H1 (cell line): Measurements from ENCODE around the gene CRHR2. TPM values are rescaled to one million over a fixed set of nuclear protein-coding genes. Genes with fewer than 3 reads are reported as not detected.

ENCODE experiments used
- CTCF ChIA-PET: fragments of 300-600 bp; sonication (Branson Sonifier 250); formaldehyde crosslinking; loops from one replicate; lab custom pipeline; 2021; ENCODE audit not compliant: partially characterized antibody; lab: Charles Lee
- POLR2A ChIA-PET: fragments of 300-600 bp; sonication (Branson Sonifier 250); formaldehyde crosslinking; loops from one replicate; lab custom pipeline; 2021; ENCODE audit warnings: inconsistent platforms; ENCODE audit not compliant: partially characterized antibody; lab: Charles Lee
- DNase-seq, 2 experiments: peaks; one replicate each; pipeline versions ENCODE4 v3.0.0 to v3.0.0-alpha.2; 2010 to 2022; ENCODE audit warnings: low spot score in 2 of 2, low read depth in 1 of 2, mixed read lengths in 1 of 2
- FAIRE-seq: peaks from 2 replicates; lab custom pipeline; 2011; peaks lifted over from hg19 to GRCh38; lab: Jason Lieb, UNC
- H2AFZ ChIP-seq: 2 replicates; pipeline ENCODE4 v1.8.1; 2012; ENCODE audit warnings: low read length, inconsistent platforms
- H2AK5ac ChIP-seq: 2 replicates; pipeline ENCODE4 v1.6.1; 2013; ENCODE audit warnings: low read depth, low read length
- H2BK120ac ChIP-seq: replicated peaks from 2 replicates; pipeline ENCODE3; 2013; ENCODE audit warnings: low read depth, low read length, inconsistent platforms
- H2BK12ac ChIP-seq: 2 replicates; pipeline ENCODE4 v1.6.1; 2013; ENCODE audit warnings: low read depth, low read length
- H2BK15ac ChIP-seq: 2 replicates; pipeline ENCODE4 v1.6.1; 2013; ENCODE audit warnings: low read length
- H2BK20ac ChIP-seq: 2 replicates; pipeline ENCODE4 v1.6.1; 2013; ENCODE audit warnings: low read length
- H2BK5ac ChIP-seq: 2 replicates; pipeline ENCODE4 v1.6.1; 2013; ENCODE audit warnings: low read depth, low read length
- H3K14ac ChIP-seq: 2 replicates; pipeline ENCODE4 v1.6.1; 2013; ENCODE audit warnings: inconsistent platforms; ENCODE audit not compliant: insufficient read length
- H3K18ac ChIP-seq: 2 replicates; pipeline ENCODE4 v1.6.1; 2013; ENCODE audit warnings: low read length; ENCODE audit errors: extremely low read depth
- H3K23ac ChIP-seq: 2 replicates; pipeline ENCODE4 v1.6.1; 2013; ENCODE audit warnings: inconsistent platforms; ENCODE audit not compliant: insufficient read length
- H3K23me2 ChIP-seq: 2 replicates; pipeline ENCODE4 v1.6.1; 2013; ENCODE audit warnings: low read depth, low read length
- H3K27ac ChIP-seq: 2 replicates; pipeline ENCODE4 v1.6.1; 2011; ENCODE audit warnings: low read depth, low read length, inconsistent platforms
- H3K27me3 ChIP-seq, 4 experiments: replicated peaks in 1 of 4; 1 replicate in 1 of 4; 2 replicates in 3 of 4; pipeline versions ENCODE4 v1.6.1 to v1.8.1; 2011 to 2013; ENCODE audit warnings: low read length in 3 of 4, mild to moderate bottlenecking in 3 of 4, inconsistent platforms in 2 of 4, mixed read lengths in 2 of 4, moderate library complexity in 1 of 4; ENCODE audit not compliant: control insufficient read depth in 3 of 4, insufficient read depth in 3 of 4; ENCODE audit errors: extremely low read depth in 1 of 4
- H3K36me3 ChIP-seq, 4 experiments: 2 replicates each; pipeline versions ENCODE4 v1.6.1 to v1.8.1; 2011 to 2013; ENCODE audit warnings: mild to moderate bottlenecking in 4 of 4, low read length in 3 of 4, moderate library complexity in 2 of 4, control low read depth in 1 of 4, inconsistent platforms in 1 of 4; ENCODE audit not compliant: insufficient read depth in 4 of 4, control insufficient read depth in 2 of 4
- H3K4ac ChIP-seq: replicated peaks from 2 replicates; pipeline ENCODE3; 2013; ENCODE audit warnings: low read length, low read depth, mixed read lengths, inconsistent platforms; ENCODE audit not compliant: insufficient read length
- H3K4me1 ChIP-seq, 4 experiments: replicated peaks in 1 of 4; 1 replicate in 1 of 4; 2 replicates in 3 of 4; pipeline versions ENCODE4 v1.6.1 to v1.8.1; 2011 to 2013; ENCODE audit warnings: low read length in 3 of 4, inconsistent platforms in 2 of 4, mixed read lengths in 1 of 4; ENCODE audit not compliant: insufficient read depth in 4 of 4, control insufficient read depth in 3 of 4
- H3K4me2 ChIP-seq, 2 experiments: 2 replicates each; pipeline versions ENCODE4 v1.6.1 to v1.8.1; 2011 to 2013; ENCODE audit warnings: low read depth in 2 of 2, low read length in 2 of 2, control low read depth in 1 of 2, inconsistent platforms in 1 of 2, mild to moderate bottlenecking in 1 of 2; ENCODE audit not compliant: insufficient read depth in 1 of 2
- H3K4me3 ChIP-seq, 4 experiments: fragments of 200-600, 300-600 bp in 1 of 4; sonication (generic), shearing (Covaris generic), sonication (Bioruptor Twin) in 1 of 4; 2 replicates each; pipeline versions ENCODE4 v1.5.1 to v1.8.1; 2011 to 2016; ENCODE audit warnings: low read length in 4 of 4, low read depth in 3 of 4, control low read depth in 2 of 4, inconsistent platforms in 2 of 4, mild to moderate bottlenecking in 2 of 4, mixed read lengths in 1 of 4, moderate library complexity in 1 of 4; ENCODE audit not compliant: insufficient read depth in 2 of 4; ENCODE audit errors: extremely low read depth in 1 of 4
- H3K56ac ChIP-seq: replicated peaks from 2 replicates; pipeline ENCODE3; 2013; ENCODE audit warnings: low read depth, mild to moderate bottlenecking, mixed read lengths, low read length, inconsistent platforms; ENCODE audit not compliant: insufficient read length
- H3K79me1 ChIP-seq: 2 replicates; pipeline ENCODE4 v1.6.1; 2013; ENCODE audit warnings: low read depth, low read length, control low read depth
- H3K79me2 ChIP-seq, 2 experiments: 2 replicates each; pipeline versions ENCODE4 v1.6.1 to v1.8.1; 2012 to 2013; ENCODE audit warnings: low read length in 2 of 2, mild to moderate bottlenecking in 2 of 2, inconsistent platforms in 1 of 2; ENCODE audit not compliant: insufficient read depth in 2 of 2, control insufficient read depth in 1 of 2
- H3K9ac ChIP-seq, 4 experiments: replicated peaks in 1 of 4; 1 replicate in 1 of 4; 2 replicates in 3 of 4; pipeline versions ENCODE4 v1.6.1 to v1.8.1; 2011 to 2013; ENCODE audit warnings: low read depth in 3 of 4, low read length in 3 of 4, control low read depth in 2 of 4, mild to moderate bottlenecking in 2 of 4, moderate library complexity in 2 of 4, inconsistent platforms in 1 of 4; ENCODE audit errors: extremely low read depth in 1 of 4
- H3K9me3 ChIP-seq, 2 experiments: 2 replicates each; pipeline versions ENCODE4 v1.6.1 to v1.8.1; 2012 to 2013; ENCODE audit warnings: mild to moderate bottlenecking in 2 of 2, moderate library complexity in 2 of 2, control low read depth in 1 of 2, inconsistent platforms in 1 of 2, low read depth in 1 of 2, low read length in 1 of 2, mixed read lengths in 1 of 2; ENCODE audit not compliant: insufficient read depth in 2 of 2
- H4K20me1 ChIP-seq, 2 experiments: replicated peaks in 1 of 2; 2 replicates each; pipeline versions ENCODE3 to v1.8.1; 2011 to 2013; ENCODE audit warnings: inconsistent platforms in 2 of 2, low read length in 2 of 2, mild to moderate bottlenecking in 1 of 2; ENCODE audit not compliant: insufficient read depth in 2 of 2, control insufficient read depth in 1 of 2
- H4K5ac ChIP-seq: 2 replicates; pipeline ENCODE4 v1.6.1; 2013; ENCODE audit warnings: low read length, low read depth, mixed read lengths, inconsistent platforms; ENCODE audit not compliant: insufficient read length
- H4K8ac ChIP-seq: 2 replicates; pipeline ENCODE4 v1.8.0; 2013; ENCODE audit warnings: mild to moderate bottlenecking, moderate library complexity, low read length, inconsistent platforms; ENCODE audit not compliant: insufficient read depth; ENCODE audit errors: extremely low read depth
- H4K91ac ChIP-seq: replicated peaks from 2 replicates; pipeline ENCODE3; 2013; ENCODE audit warnings: low read length, mixed read lengths, inconsistent platforms; ENCODE audit not compliant: insufficient read length
- BRCA1 ChIP-seq: IDR thresholded peaks from 2 replicates; pipeline ENCODE4 v1.6.1; 2012; ENCODE audit warnings: low read depth, low read length, improper control_type of control experiment
- CBX8 ChIP-seq: fragments of 300-800, 300-1000 bp; sonication (generic); IDR thresholded peaks from 2 replicates; pipeline ENCODE4 v1.7.1; 2016; ENCODE audit warnings: low read depth, low read length, borderline replicate concordance
- CHD1 ChIP-seq: IDR thresholded peaks from 2 replicates; pipeline ENCODE4 v1.6.1; 2012; ENCODE audit warnings: low read depth, low read length, improper control_type of control experiment
- CHD2 ChIP-seq: IDR thresholded peaks from 2 replicates; pipeline ENCODE4 v1.6.1; 2012; ENCODE audit warnings: low read length, improper control_type of control experiment
- CTBP2 ChIP-seq: IDR thresholded peaks from 2 replicates; pipeline ENCODE4 v1.7.0; 2011; ENCODE audit warnings: borderline replicate concordance, mild to moderate bottlenecking, moderate library complexity, mixed read lengths, low read length; ENCODE audit not compliant: insufficient read depth, insufficient read length
- JUN ChIP-seq: IDR thresholded peaks from 2 replicates; pipeline ENCODE4 v1.6.1; 2011; ENCODE audit warnings: low read depth, mild to moderate bottlenecking, improper control_type of control experiment, low read length
- PHF8 ChIP-seq: fragments of 200-600 bp; sonication (generic); conservative IDR thresholded peaks from 2 replicates; pipeline ENCODE4 v1.7.1; 2012; ENCODE audit warnings: low read depth, mild to moderate bottlenecking, inconsistent platforms, low read length, moderate library complexity
- POLR2A ChIP-seq, 2 experiments: IDR thresholded peaks; 1 replicate in 1 of 2; 2 replicates in 1 of 2; pipeline ENCODE4 v1.6.1; 2011; ENCODE audit warnings: low read depth in 2 of 2, low read length in 2 of 2, mild to moderate bottlenecking in 2 of 2; ENCODE audit errors: control extremely low read depth in 1 of 2
- POLR2AphosphoS5 ChIP-seq: IDR thresholded peaks from 2 replicates; pipeline ENCODE4 v1.6.1; 2011; ENCODE audit warnings: low read depth, low read length
- SP1 ChIP-seq: IDR thresholded peaks from 2 replicates; pipeline ENCODE4 v1.6.1; 2011; ENCODE audit warnings: low read depth, low read length
- TAF7 ChIP-seq: optimal IDR thresholded peaks from 2 replicates; pipeline ENCODE3; 2011; ENCODE audit warnings: low read depth, mild to moderate bottlenecking, inconsistent platforms, low read length, moderate library complexity, borderline replicate concordance
- TCF12 ChIP-seq: IDR thresholded peaks from 2 replicates; pipeline ENCODE4 v1.6.1; 2011; ENCODE audit warnings: low read depth, mild to moderate bottlenecking, low read length
- YY1 ChIP-seq: IDR thresholded peaks from 2 replicates; pipeline ENCODE4 v1.6.1; 2011; ENCODE audit warnings: low read depth, mild to moderate bottlenecking, low read length
- WGBS, 2 experiments: shearing (Covaris generic) in 1 of 2; methylation state at CpG; one replicate each; pipeline versions ENCODE4 v1.1.6 to v1.1.7; 2013 to 2015; ENCODE audit warnings: low lambda C conversion rate in 2 of 2, mixed read lengths in 2 of 2, inconsistent platforms in 1 of 2, low coverage in 1 of 2, missing lambda C conversion rate in 1 of 2; ENCODE audit not compliant: insufficient replicate concordance in 2 of 2, insufficient coverage in 1 of 2, insufficient read length in 1 of 2; ENCODE audit errors: extremely low coverage in 1 of 2, missing lambda C conversion rate in 1 of 2; 5-methylcytosine and 5-hydroxymethylcytosine counted together
- polyA plus RNA-seq, 7 experiments: library from polyadenylated mRNA; depleted of rRNA in 3 of 7; stranded (reverse) in 5 of 7; unstranded in 2 of 7; fragments of >200 nt in 5 of 7; fragments of 200-250 nt in 2 of 7; gene quantifications; 1 replicate in 5 of 7; 2 replicates in 1 of 7; 4 replicates in 1 of 7; pipeline versions ENCODE4 v1.2.1 to v1.2.3, GENCODE V29; 2011 to 2013; ENCODE audit warnings: missing spikeins in 2 of 7, mixed read lengths in 2 of 7
- total RNA-seq: library from RNA; stranded (reverse); fragmentation: NEBNext Ultra II Directional; extraction: Animal tissue kit (Norgen Biotek cat#: 25700); gene quantifications from 2 replicates; pipeline ENCODE4 v1.2.1, GENCODE V29; 2021
- TF ChIP-seq, protein P1 (sequence below): IDR thresholded peaks from 2 replicates; pipeline ENCODE4 v1.6.1; 2011; ENCODE audit warnings: low read length, improper control_type of control experiment

Gene CRHR2
- total and polyA plus RNA-seq, 2 of the 8 experiments (the other 6 are each of a cell fraction or from before 2014, with no cell fraction given) = 0.37 to 1.3 TPM

DNA sequence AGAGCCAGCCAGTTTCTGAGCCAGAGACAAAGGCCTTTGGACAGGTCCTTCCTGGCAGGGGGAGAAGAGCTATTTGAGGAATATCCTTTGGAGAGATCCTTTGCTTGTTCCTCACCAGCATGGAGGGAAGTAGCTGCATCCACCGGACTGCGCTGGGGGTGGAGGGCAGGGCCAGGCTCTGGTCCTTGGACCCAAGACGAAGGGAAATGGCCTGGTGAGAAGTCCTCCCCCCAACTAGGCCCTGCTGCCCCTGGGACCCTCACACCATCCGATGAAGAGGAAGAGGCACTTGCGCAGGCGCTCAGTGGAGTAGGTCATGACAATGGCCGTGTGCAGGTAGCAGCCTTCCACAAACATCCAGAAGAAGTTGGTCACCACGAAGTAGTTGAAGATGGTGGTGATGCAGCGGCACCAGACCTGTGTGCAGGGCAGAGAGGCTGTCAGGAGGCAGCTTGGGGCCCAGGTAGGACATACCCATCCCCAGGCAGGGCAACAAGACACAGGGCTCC lies 19.8 kb downstream of the CRHR2 start:
- Histone ChIP-seq H2BK20ac (no peak overlapping the region), H4K8ac (no peak overlapping the region), H3K4me3 (no peak overlapping the region), H3K56ac (no peak overlapping the region), H2BK5ac (no peak overlapping the region), H3K4me2 (no peak overlapping the region), H3K4me1 (peaks cover 0 to 8% (median 4%) of the 10 kb centered on the region in 4 experiments; a peak in 4 of 7 replicates), H3K79me2 (no peaks in the 10 kb centered on the region), H3K14ac (no peak overlapping the region), H3K36me3 (no peaks in the 10 kb centered on the region; a peak in 1 of 8 replicates), H2BK12ac (no peak overlapping the region), H2BK120ac (no peak overlapping the region), H4K20me1 (peaks cover 0 to 9% of the 10 kb centered on the region in 2 experiments), H3K23ac (no peak overlapping the region), H3K79me1 (no peaks in the 10 kb centered on the region; the same call in 1 of the 2 replicates), H3K18ac (no peak overlapping the region), H3K27me3 (no peaks in the 10 kb centered on the region; a peak in 1 of 7 replicates), H3K27ac (no peak overlapping the region), H2BK15ac (no peak overlapping the region), H3K9ac (no peak overlapping the region), H3K23me2 (peaks cover 4% of the 10 kb centered on the region; the same call in 1 of the 2 replicates), H4K91ac (no peak overlapping the region), H3K4ac (no peak overlapping the region), H4K5ac (no peak overlapping the region), H2AK5ac (no peak overlapping the region), H3K9me3 (no peaks in the 10 kb centered on the region), H2AFZ (no peak overlapping the region)
- 87% methylated on average over 8 of the region's 9 CpGs; no CpG with 5 or more reads in 1 of the 2 experiments for WGBS, 2 experiments
- FAIRE-seq (no peak), DNase-seq (no peak)
- ChIA-PET CTCF (interaction anchor here (0.8 to 7.5 kb wide), 15 partner anchors 9 to 129 kb away, joined by 3 to 68 read pairs (median 4); partner anchors contain the start of gene CRHR2), POLR2A (interaction anchor here (0.6 to 1.9 kb wide), 6 partner anchors 9 to 159 kb away, joined by 3 to 7 read pairs (median 3); no protein-coding TSS in a partner anchor)
- no peak for TF ChIP-seq POLR2A (IDR thresholded peaks at IDR 0.05; ENCODE audit: control extremely low read depth in 1 of 2, low read depth in 2 of 2, low read length in 2 of 2)
- TF ChIP-seq CBX8 = no peak
- TF ChIP-seq POLR2AphosphoS5 = no peak
- no peak for TF ChIP-seq CHD2
- TF ChIP-seq SP1 = no peak
- TF ChIP-seq CHD1 = no peak
- no peak for TF ChIP-seq CTBP2
- no peak for TF ChIP-seq JUN
- TF ChIP-seq PHF8 = no peak
- TF ChIP-seq TAF7 = no peak
- TF ChIP-seq TCF12 = no peak
- TF ChIP-seq, protein P1, sequence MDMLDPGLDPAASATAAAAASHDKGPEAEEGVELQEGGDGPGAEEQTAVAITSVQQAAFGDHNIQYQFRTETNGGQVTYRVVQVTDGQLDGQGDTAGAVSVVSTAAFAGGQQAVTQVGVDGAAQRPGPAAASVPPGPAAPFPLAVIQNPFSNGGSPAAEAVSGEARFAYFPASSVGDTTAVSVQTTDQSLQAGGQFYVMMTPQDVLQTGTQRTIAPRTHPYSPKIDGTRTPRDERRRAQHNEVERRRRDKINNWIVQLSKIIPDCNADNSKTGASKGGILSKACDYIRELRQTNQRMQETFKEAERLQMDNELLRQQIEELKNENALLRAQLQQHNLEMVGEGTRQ = no peak
- TF ChIP-seq YY1 = no peak
- no peak for TF ChIP-seq BRCA1
